UCSD-AML1 (cell line): ENCODE results near the gene INPP5F.
A peak's percentile ranks its signal among the peaks of the same experiment; 100 is the strongest.

Source experiments
- DNase-seq: peaks from one replicate; lab custom pipeline; 2025; ENCODE audit not compliant: unreplicated experiment; lab: John Stamatoyannopoulos, UW

The INPP5F gene

DNA sequence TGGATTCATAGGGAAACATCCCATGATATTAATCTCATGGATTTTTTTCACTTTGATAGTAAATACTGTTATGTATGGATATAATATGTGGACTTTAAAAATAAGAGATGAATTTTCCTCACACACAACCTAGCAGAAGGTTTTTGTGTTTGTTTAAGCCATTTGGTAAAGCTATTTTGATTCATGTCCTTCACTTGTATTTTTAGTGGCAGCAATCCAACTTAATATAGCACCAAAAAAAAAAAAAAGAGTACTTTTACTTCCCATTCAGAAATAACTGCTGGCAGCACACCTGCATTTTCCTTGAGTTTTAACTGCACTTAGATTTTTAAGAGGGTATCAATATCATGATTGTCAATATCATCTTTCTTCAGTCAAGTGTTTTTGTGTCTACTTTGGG, 86.8 kb downstream of the INPP5F start:
- DNase-seq, result no peak

DNA sequence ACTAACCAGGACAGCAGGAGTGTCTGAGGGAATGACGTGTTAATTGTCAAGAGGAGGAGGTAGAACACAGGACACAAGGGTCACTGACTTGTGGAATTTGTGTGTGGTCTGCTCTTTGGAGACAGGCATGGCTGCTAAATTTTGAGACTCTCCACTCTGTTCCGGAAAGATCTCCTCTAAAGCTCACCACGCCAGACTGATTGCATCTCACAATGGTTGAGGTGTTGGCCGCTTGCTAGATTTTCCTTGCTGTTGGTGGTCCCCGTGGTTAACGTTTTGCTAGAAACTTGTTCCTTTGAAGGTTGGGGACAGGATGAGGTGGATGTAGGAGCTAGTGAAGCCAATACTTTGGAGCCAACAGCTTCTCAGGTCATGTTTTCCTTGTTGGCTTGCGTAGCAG, 89.8 kb downstream of the INPP5F start:
- DNase-seq, result no peak

DNA sequence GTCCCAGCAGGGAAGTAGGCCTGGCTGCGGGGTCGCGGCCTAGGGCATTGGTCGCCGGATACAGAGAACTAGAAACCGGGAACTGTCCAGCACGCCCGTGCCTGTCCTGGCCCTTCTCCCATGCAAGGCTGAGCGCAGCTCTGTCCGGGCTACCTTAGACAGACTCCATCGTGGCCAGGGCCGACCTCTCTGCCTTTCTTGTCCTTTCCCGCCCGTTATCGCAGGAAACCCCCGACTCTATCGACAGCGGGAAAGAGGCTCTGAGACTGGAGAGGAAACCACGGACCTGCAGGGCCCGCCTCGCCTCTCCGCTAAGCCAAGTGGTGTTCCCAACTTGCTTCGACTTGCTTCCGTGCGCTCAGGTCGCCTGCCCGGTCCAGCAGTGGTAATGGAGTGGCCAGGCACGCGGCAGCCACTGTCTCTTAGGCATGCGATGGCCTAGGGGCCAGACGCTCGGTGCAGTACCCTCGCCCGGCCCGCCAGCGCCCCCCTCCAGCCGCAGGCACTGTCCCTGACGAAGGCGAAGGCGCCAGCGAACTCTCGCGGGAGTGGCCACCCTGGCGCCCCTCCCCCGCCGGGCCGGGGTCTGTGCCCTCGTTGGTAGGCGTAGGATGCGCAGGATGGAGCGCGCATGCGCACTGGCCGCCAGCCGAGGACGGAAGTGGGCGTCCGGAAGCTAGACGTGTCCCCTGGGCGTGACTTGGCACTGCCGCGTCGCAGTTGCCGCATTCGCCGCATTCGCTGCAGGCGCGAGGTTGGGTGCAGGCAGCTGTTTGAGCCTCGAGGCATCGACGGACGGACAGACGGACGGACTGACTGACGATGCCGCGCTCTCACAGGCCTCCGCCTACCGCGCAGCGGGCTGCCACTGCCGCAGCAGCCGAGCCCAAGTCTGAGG, 92.4 kb downstream of the INPP5F start:
- DNase-seq, result no peak

DNA sequence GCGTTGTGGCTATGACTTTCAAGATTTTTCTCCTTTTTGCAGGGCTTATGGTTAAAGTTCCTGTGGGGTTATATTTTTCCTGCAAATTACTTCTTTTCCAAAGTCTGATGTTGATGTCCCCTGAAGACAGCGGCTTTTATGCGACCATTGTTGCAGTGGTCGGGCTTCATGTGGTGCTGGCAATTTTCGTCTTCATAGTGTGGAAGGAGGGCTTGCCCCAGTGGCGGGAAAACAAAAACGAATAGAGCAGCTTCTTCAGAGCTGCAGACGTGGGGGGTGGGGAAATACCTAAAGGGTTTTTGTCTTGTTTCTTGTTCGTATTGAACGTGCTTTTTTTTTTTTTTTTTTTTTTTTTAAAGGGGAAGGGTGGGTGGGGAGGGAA, 93.0 kb downstream of the INPP5F start:
- DNase-seq, result no peak

DNA sequence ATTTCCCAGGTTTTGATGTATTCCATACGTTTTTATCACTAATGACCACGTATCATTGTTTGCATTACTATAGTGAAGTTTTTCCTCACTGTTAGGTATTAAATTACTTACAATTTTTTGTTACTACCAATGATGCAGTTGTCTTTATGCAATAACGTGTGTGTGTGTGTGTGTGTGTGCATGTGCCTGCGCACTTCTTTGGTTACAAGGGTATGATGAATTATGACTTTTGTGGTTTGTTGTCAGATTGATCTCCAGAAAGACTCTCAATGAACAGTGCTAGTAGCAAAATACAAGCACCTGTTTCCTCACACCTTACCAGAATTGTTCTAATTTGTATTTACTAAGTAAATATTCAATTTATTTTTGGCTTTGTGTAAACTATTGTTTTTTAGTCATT, 95.3 kb downstream of the INPP5F start:
- DNase-seq, result no peak

DNA sequence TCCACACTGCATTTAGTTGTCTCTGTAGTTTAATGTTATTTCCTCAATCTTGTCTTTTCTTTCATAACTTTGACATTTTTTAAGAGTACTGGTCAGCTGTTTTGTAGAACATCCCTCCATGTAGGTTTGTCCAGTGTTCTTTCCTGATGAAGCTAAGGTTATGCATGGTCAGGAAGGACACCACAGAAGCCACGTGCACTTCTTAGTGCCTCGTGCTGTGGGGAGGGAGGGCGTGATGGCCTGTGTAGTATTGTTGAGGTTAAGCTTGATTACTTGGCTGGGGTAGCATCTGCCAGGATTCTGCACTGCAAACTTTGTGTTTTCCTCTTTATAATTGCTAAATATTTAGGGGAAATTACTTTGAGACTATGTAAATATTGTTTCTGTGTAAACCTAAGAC, 98.4 kb downstream of the INPP5F start:
- DNase-seq, result no peak

DNA sequence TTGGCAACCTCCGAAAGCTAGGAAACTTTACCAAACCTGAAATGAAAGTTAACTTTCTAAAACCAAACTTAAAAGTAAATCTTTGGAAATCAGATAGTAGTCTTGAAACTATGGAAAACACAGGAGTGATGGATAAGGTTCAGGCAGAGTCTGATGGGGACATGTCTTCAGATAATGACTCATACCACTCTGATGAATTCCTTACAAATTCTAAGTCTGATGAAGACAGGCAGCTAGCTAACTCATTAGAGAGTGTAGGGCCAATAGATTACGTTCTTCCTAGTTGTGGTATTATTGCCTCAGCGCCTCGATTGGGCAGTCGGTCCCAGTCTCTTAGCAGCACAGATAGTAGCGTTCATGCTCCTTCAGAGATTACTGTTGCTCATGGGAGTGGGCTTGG, 100.9 kb downstream of the INPP5F start:
- no peak for DNase-seq

DNA sequence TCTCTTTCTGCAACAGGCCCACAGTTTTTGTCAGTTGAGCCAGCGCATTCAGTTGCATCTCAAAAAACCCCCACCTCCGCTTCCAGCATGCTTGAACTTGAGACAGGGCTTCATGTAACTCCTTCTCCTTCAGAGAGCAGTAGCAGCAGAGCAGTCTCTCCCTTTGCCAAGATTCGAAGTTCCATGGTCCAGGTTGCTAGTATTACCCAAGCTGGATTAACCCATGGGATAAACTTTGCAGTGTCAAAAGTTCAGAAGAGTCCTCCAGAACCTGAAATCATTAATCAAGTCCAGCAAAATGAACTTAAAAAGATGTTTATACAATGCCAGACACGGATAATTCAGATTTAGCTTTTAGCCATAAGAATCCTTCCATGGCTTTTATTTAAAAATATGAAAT, 101.6 kb downstream of the INPP5F start:
- DNase-seq, result no peak

DNA sequence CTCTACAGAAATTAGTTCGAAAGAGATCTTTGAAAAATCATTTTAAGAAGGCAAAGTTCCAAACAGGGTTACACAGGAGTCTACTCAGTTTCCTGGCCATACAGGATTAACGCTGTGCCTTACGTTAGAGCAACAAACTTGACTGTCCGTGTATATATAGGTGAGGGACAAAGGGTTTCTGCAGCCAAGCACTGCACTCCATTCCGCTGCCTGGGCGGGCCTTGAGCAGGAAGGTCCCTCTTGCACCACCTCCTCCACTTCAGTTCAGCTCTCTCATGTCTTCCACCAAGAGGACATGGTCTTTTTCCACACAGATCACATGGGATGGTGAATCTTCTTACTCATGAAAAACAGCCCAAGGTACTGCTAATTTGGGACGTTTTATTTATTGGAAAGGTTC, 103.6 kb downstream of the INPP5F start:
- no peak for DNase-seq

DNA sequence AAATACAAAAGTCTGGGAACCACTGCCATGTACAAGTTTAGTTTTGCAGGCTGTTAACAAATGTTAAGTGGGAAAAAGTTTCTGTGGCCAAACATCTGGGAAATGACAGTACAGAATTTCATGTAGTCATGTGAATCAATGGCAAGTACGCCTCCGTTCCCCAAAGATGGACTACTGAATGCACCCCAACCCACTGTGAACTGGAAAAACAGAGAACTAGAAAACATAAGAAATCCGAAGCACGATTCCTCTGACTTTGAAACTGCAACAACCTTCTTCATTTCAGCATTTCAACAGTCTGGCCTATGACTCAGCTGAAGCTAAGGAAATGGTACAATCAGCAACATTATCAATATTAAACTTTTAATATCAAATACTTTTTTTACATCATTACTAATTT, 105.0 kb downstream of the INPP5F start:
- no peak for DNase-seq

DNA sequence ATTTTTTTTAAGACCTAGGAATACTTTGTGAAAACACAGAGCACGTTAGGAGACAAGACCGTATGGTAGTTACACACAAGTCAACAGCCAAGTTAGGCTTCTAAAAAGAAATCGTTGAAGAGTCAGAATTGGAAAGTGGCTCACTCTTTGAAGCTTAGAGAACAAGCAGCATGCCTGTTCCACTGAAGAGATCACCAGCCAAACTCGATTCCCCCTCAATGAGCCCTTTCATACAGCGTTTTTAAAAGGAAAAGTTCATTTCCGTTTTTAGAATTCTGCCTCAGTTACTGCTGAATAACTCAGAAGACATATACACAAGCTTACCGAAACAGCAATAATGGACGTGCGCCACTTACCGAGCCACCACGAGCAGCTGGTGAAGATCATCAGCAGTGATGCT, 105.8 kb downstream of the INPP5F start:
- no peak for DNase-seq

DNA sequence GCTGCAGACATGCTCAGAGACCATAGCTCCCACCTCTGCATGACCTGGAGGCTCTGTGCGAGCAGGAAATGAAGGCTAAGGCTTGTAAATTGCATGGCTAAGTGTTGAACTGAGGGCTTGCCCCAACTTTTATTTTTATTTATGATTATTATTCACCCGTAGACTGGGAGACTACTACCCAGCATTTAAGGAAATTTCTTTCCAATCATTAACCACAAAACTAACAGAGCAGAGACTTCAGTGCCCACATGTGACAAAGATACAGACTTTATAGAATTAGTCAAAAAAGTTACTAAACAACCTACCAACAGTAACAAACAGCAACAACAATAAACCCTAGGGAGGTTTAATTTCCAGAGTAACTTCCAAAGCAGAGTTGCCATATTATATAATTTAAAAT, 107.1 kb downstream of the INPP5F start:
- DNase-seq, result no peak

DNA sequence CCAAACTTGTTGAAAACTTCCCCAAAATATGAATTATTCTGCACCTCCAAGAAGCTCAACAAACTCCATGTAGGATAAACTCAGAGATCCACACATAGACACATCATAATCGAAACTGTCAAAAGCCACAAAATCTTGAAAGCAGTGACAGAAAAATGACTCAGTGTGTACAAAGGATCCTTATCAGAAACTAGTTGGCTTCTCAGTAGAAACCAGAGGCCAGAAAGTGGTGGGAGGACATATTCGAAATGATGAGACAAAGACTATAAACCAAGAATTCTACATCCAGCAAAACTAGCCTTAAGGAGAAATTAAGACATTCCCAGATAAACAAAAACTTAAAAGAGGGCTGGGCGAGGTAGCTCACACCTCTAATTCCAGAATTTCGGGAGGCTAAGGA, 108.3 kb downstream of the INPP5F start:
- no peak for DNase-seq

DNA sequence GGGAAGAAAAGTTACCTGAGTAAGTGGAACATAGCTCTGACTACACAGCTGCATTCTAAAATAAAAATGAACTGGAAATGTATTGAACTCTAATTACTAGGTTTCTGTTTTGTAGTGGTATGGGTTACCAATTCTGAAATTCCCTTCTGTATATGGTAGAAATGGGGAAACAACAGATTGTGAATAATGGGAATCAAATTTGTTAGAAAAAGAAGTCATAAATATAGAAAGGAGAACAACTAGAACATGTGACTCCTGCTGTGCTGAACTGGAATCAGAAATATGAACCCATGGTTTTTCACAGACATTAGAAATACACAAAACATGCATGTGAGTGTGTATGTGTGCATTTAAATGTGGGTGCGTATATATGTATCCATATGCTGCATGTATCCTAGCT, 119.8 kb downstream of the INPP5F start:
- DNase-seq, result no peak

DNA sequence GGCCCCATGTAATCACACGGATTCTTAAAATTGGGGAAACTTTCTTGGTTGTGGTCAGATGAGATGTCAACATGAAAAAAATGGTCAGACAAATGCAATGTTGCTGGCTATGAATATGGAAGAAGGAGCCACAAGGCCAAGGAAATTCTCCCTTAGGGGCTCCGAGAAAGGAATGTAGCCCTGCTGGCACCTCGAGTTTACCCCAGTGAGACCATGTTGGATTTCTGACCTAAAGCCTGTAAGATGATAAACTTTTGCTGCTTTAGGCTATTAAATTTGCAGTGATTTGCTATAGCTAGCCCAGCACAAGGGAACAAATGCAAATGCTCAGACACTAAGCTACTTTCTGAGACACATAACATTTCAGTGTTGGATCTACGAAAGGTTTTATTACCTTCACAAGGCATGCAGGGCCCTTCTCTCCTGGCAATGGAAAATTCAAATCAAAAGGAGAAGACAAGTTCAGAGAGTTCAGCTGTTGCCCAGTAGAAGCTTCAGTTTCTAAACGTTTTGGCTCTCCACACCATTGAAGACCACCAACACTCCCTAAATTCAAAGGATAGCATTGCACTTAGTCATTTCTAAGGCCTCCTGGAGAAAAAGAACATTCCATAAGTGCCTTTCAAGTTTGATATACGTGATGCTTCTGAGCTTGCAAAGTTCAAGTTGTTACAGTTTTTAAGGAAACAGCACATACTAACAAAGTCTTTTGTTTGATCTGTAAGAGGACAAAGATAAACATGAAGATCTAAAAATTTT, 123.4 kb downstream of the INPP5F start:
- DNase-seq, result no peak

DNA sequence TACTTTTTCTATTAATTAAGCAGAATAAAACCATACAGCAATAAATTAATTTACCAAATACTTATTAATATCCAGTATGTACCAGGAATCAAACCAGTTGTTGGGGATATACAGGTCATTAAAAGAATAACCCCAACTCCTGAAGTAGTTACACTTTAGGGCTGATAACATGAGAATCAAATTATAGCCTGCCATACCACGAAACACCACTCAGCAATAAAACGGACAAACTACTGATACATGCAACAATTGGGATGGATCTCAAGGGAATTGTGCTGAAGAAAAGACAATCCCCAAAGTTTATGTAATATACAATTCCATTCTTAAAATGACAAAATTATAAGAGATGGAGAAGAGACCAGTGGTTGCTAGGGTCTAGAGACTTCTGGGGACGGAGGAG, 124.1 kb downstream of the INPP5F start:
- no peak for DNase-seq

DNA sequence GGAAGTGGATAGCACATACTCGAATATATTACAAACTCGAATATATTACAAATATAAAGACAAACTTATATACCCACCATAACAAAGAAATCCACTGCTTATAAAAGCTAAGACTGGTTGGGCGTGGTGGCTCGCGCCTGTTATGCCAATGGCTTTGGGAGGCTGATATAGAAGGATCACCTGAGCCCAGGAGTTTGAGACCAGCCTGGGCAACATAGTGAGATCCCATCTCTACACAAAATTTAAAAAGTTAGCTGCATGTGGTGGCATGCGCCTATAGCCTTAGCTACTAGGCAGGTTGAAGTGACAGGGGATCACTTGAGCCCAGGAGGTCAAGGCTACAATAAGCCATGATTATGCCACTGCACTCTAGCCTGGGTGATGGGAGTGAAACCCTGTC, 126.4 kb downstream of the INPP5F start:
- no peak for DNase-seq

DNA sequence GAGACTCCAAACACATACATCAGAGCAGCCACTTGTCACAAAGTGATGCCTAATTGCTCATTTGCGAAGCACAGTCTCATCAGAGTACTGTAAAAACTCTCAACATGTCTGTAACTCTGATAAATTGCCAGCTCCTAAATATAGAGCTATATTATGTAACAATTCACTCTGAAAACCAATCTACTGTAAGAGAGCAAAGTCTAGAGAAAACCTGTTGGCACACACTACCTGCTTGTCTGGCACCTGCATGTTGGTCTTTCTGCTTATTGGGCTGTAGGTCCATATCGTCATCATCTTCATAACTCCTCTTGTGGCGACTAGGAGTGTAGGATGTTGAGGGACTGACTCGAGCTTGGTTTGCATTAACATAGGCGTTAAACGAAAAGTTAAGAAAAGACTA, 127.0 kb downstream of the INPP5F start:
- no peak for DNase-seq

DNA sequence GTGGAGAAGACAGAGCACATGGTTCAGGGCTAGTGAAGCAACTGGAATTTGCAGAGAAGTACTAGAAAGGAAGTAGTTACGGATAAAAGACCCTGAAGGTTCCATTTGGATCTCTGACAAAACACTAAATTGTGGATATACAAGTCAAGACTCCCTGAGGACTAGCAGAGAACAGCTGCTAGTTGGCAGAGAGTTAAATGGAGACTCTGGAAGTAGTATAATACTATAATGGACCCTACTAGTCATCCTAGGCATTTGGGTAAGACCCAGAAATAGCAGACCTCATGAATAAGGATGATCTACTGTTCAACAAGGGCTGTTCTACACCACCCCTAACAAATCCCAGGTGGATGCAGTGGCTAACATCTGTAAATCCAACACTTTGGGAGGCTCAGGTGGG, 127.7 kb downstream of the INPP5F start:
- DNase-seq, result no peak

DNA sequence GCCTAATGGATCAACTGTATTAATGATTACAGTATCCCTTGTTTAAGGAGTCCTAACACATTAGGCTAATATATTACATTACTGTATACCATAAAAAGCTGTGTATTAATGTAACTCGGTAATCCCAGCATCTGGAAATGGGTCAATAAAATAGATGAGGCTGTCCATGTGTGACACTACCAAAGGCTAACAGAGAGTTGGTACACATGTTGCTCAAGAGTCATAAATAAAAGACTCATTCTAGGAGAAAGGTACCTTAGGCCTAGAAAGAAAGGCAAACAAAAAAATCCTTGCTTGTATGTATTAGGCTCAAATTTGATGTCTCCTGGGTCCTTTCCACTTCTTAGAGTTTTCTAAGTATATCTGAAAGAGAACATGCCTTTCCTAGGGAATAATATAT, 132.2 kb downstream of the INPP5F start:
- no peak for DNase-seq

DNA sequence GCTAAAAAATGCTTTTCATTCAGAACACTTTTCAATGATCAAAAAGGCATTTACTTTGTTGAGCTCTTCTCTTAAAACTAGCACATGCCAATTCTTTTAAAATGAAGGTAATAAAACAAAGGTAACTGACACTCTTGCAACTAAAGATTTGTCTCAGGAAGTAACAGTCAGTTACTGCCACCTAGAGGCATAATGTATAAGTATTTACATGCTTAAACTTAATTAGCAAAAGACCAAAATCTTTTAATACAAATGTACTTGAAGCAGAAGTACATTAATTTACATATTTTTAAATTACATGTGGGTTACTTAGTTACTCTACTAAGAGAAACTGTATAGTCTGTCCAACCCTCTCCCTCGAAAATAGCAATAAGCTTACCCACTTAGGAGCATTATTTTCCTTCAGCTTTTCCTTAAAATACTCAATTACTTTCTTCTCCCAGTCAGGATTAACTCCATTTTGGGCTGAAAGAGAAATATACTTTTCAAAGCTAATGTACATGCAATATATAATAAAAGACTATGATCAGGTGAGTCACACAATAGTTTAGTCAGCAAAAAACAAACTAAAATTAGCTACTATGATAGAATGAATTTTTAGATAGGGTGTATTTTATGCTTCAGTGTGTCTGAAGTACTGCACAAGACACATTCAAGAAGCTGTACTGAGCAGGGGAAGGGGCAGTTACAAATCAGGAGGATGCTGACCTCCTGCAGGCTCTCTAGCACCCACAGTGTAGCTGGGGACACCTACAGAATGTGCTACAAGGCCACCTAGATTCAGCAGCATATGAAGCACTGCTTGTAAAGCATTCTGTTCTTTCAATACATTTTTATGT, 133.8 kb downstream of the INPP5F start:
- DNase-seq, result peak; percentile 13
